Uterus (tissue), 2 donors: Measurements from ENCODE around the gene NUBP1.

Source experiments
- CTCF ChIP-seq, 4 experiments: fragments of 200-600 bp in 2 of 4; fragments of 450-650 bp in 2 of 4; sonication (generic) in 2 of 4; IDR thresholded peaks; one replicate each; pipeline ENCODE4 v1.5.1; 2016 to 2019; ENCODE audit warnings: antibody characterized with exemption in 4 of 4, mild to moderate bottlenecking in 2 of 4, moderate library complexity in 1 of 4
- POLR2A ChIP-seq, 2 donors: fragments of 450-650 bp; IDR thresholded peaks; one replicate each; pipeline ENCODE4 v1.6.1; 2016; ENCODE audit warnings: antibody characterized with exemption in 2 of 2, mild to moderate bottlenecking in 1 of 2, moderate library complexity in 1 of 2

- TF ChIP-seq CTCF (IDR thresholded peaks at IDR 0.05): no peak
- TF ChIP-seq POLR2A (IDR thresholded peaks at IDR 0.05): no peak
These were observed 49.3 kb upstream of the NUBP1 start for GRCh38 chr16:10694306-10694705.
